Prostate gland (tissue), 2 donors: ENCODE measurements around the gene MAP10.

Source experiments
- CTCF ChIP-seq, 4 experiments: fragments of 200-600 bp in 2 of 4; fragments of 450-650 bp in 2 of 4; sonication (generic) in 2 of 4; IDR thresholded peaks; 1 replicate in 3 of 4; 2 replicates in 1 of 4; pipeline ENCODE4 v1.5.1; 2016 to 2019; ENCODE audit warnings: antibody characterized with exemption in 4 of 4, mild to moderate bottlenecking in 2 of 4, moderate library complexity in 2 of 4
- POLR2A ChIP-seq: fragments of 450-650 bp; IDR thresholded peaks from one replicate; pipeline ENCODE4 v1.6.1; 2016; ENCODE audit warnings: antibody characterized with exemption, mild to moderate bottlenecking
- POLR2AphosphoS5 ChIP-seq: sonication (generic); formaldehyde crosslinking; IDR thresholded peaks from one replicate; pipeline ENCODE4 v1.6.1; 2017; ENCODE audit warnings: antibody characterized with exemption

DNA sequence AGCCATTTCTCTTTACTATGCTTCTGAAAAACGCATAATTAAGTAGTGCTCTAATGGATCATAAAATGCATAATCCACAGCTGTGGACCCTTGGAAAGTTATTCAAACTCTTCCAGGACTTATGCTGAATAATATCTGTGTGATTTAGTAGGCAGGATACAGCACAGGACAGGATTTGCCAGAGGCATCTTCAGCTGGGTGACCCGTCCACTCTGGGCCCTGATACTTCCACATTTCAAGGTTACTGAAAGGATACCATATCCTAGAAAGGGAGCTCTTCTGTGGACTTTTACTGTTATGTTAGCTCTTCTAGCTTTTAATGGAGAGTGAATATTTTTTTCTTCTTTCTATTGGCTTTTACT lies 49.6 kb downstream of the MAP10 start:
- TF ChIP-seq CTCF (IDR thresholded peaks at IDR 0.05) = no peak
- no peak for TF ChIP-seq POLR2AphosphoS5
- TF ChIP-seq POLR2A = no peak
